SU-DHL-6 (cell line): ENCODE measurements around the gene MROH7.

Experiments used
- H2AFZ ChIP-seq: fragments of 200-600 bp; sonication (generic); 2 replicates; pipeline ENCODE4 v1.6.1; 2014; ENCODE audit warnings: low read depth, mild to moderate bottlenecking, moderate library complexity, mixed read lengths, antibody characterized with exemption, low read length; ENCODE audit not compliant: severe bottlenecking
- H3F3A ChIP-seq: fragments of 200-600 bp; shearing (Covaris generic); 2 replicates; pipeline ENCODE4 v1.6.0; 2016; ENCODE audit warnings: antibody characterized with exemption, mild to moderate bottlenecking; ENCODE audit not compliant: insufficient read depth
- H3K27ac ChIP-seq: fragments of 200-600 bp; sonication (generic); 2 replicates; pipeline ENCODE4 v1.5.1; 2016; ENCODE audit warnings: low read depth, mild to moderate bottlenecking, low read length, moderate library complexity, mixed read lengths
- H3K27me3 ChIP-seq: fragments of 200-600 bp; sonication (generic), shearing (Covaris generic); 2 replicates; pipeline ENCODE4 v1.6.0; 2014; ENCODE audit warnings: mild to moderate bottlenecking, low read length
- H3K36me3 ChIP-seq: fragments of 200-600 bp; sonication (generic); 2 replicates; pipeline ENCODE4 v1.6.1; 2014; ENCODE audit warnings: mild to moderate bottlenecking, low read length, mixed read lengths
- H3K4me2 ChIP-seq: fragments of 300-600, 200-600 bp; shearing (Covaris generic), sonication (generic); 2 replicates; pipeline ENCODE4 v1.6.0; 2014; ENCODE audit warnings: low read length, low read depth, mild to moderate bottlenecking; ENCODE audit not compliant: poor library complexity, severe bottlenecking
- H3K4me3 ChIP-seq: fragments of 200-600 bp; sonication (generic); 2 replicates; pipeline ENCODE4 v1.5.1; 2014; ENCODE audit warnings: antibody characterized with exemption, low read length, mild to moderate bottlenecking, mixed read lengths; ENCODE audit not compliant: insufficient read depth, poor library complexity, severe bottlenecking
- H3K79me2 ChIP-seq: fragments of 200-600 bp; sonication (generic); 2 replicates; pipeline ENCODE4 v1.6.1; 2014; ENCODE audit warnings: mild to moderate bottlenecking, low read length, moderate library complexity; ENCODE audit not compliant: insufficient read depth
- H3K9ac ChIP-seq: fragments of 200-600 bp; sonication (generic); 2 replicates; pipeline ENCODE4 v1.7.0; 2014; ENCODE audit warnings: mild to moderate bottlenecking, low read length
- H3K9me2 ChIP-seq: fragments of 200-600 bp; sonication (generic); replicated peaks from 2 replicates; pipeline ENCODE4 v1.6.1; 2014; ENCODE audit warnings: low read length; ENCODE audit not compliant: insufficient read depth
- H3K9me3 ChIP-seq: fragments of 200-600 bp; sonication (generic); 2 replicates; pipeline ENCODE4 v1.6.1; 2014; ENCODE audit warnings: low read length, mixed read lengths; ENCODE audit not compliant: insufficient read depth
- H4K20me1 ChIP-seq: fragments of 200-600 bp; sonication (generic); 2 replicates; pipeline ENCODE4 v1.6.1; 2014; ENCODE audit warnings: low read depth, mild to moderate bottlenecking, antibody characterized with exemption, low read length, moderate library complexity, mixed read lengths
- EZH2phosphoT487 ChIP-seq: fragments of 200-600 bp; sonication (generic), shearing (Covaris generic); conservative IDR thresholded peaks from 2 replicates; pipeline ENCODE4 v1.6.1; 2018; ENCODE audit warnings: mild to moderate bottlenecking, antibody characterized with exemption, low read length, moderate library complexity, mixed read lengths
- TF ChIP-seq, protein P1 (sequence below): fragments of 200-600 bp; sonication (generic); IDR thresholded peaks from one replicate; pipeline ENCODE4 v1.5.1; 2017; ENCODE audit warnings: antibody characterized with exemption, mild to moderate bottlenecking, low read length, moderate library complexity; ENCODE audit not compliant: insufficient read depth, poor library complexity, severe bottlenecking

The MROH7 gene

DNA sequence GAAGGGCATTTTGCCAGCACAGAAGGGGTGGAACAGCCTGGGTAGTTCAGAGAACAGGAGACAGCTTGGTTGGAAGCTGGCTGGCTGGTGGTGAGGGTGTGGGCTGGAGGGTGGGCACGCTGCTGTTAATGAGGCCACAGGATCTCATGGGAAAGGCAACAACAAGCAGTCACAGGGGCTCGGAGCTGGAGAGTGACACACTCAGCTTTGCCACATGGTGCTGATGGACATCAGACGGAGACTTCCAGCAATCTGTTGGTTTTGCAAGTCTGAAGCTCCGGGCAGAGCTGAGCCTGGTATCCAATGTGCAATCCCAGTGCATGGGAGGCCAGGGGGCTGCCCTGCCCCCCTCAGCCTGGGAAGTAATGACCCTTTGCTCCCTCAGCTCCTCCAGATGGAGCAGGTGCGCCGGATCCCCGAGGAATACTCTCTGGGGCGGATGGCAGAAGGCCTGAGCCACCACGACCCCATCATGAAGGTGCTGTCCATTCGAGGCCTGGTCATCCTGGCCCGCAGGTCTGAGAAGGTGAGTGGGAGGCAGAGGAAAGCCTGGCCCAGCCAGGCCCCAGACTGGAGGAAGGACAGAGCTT, 58.4 kb downstream of the MROH7 start:
- Histone ChIP-seq H3K36me3 (no peaks in the 10 kb centered on the region), H3K27me3 (no peaks in the 10 kb centered on the region), H4K20me1 (no peaks in the 10 kb centered on the region), H3K9ac (no peak overlapping the region), H3F3A (no peaks in the 10 kb centered on the region), H3K27ac (no peak overlapping the region), H3K4me3 (no peak overlapping the region), H3K9me3 (no peaks in the 10 kb centered on the region), H3K79me2 (no peaks in the 10 kb centered on the region), H2AFZ (no peak overlapping the region), H3K9me2 (no peaks in the 10 kb centered on the region), H3K4me2 (no peak overlapping the region)
- TF ChIP-seq, protein P1, sequence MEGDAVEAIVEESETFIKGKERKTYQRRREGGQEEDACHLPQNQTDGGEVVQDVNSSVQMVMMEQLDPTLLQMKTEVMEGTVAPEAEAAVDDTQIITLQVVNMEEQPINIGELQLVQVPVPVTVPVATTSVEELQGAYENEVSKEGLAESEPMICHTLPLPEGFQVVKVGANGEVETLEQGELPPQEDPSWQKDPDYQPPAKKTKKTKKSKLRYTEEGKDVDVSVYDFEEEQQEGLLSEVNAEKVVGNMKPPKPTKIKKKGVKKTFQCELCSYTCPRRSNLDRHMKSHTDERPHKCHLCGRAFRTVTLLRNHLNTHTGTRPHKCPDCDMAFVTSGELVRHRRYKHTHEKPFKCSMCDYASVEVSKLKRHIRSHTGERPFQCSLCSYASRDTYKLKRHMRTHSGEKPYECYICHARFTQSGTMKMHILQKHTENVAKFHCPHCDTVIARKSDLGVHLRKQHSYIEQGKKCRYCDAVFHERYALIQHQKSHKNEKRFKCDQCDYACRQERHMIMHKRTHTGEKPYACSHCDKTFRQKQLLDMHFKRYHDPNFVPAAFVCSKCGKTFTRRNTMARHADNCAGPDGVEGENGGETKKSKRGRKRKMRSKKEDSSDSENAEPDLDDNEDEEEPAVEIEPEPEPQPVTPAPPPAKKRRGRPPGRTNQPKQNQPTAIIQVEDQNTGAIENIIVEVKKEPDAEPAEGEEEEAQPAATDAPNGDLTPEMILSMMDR, result no peak
- TF ChIP-seq EZH2phosphoT487, result no peak

DNA sequence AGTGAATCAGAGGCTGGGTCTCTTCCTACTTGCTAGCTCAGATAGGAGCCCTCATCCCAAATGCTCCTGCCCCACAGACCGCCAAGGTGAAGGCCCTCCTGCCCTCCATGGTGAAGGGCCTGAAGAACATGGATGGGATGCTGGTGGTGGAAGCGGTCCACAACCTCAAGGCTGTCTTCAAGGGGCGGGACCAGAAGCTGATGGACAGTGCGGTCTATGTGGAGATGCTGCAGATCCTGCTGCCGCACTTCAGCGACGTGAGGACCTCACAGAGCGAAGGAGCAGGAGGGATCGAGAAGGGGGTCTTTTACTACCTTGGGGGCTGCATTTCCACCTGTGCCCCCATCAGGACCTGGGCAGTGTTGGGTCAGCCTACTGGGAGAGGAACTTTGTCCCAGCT, 59.5 kb downstream of the MROH7 start:
- H2AFZ ChIP-seq, result no peak overlapping the region
- H3K9me2 ChIP-seq, result no peaks in the 10 kb centered on the region
- H3K27me3 ChIP-seq, result no peaks in the 10 kb centered on the region
- no peak overlapping the region for H3K4me3 ChIP-seq
- H3K36me3 ChIP-seq, result no peaks in the 10 kb centered on the region
- no peaks in the 10 kb centered on the region for H3F3A ChIP-seq
- TF ChIP-seq, protein P1, result no peak
- TF ChIP-seq EZH2phosphoT487, result no peak
- H3K27ac ChIP-seq, result no peak overlapping the region
- no peak overlapping the region for H3K9ac ChIP-seq
- H3K4me2 ChIP-seq, result no peak overlapping the region
- H4K20me1 ChIP-seq, result no peaks in the 10 kb centered on the region
- H3K9me3 ChIP-seq, result no peaks in the 10 kb centered on the region
- no peaks in the 10 kb centered on the region for H3K79me2 ChIP-seq

DNA sequence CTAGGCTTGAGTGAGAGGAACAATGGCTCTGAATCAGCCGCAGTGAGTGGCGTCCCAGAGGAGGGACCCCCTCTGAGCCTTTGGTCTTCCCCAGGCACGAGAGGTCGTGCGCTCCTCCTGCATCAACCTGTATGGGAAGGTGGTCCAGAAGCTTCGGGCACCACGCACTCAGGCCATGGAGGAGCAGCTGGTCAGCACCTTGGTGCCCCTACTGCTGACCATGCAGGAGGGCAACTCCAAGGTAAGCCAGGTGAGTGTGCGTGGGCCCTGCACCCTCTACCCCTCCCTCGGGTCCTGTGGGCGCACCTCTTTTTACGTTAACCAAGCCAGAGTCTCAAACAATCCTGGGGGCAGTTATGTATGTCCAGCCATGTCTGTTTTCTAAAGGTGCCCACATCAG, 60.4 kb downstream of the MROH7 start:
- Histone ChIP-seq H3K9me3 (no peaks in the 10 kb centered on the region), H3K9me2 (no peaks in the 10 kb centered on the region), H3F3A (no peaks in the 10 kb centered on the region), H3K27ac (no peak overlapping the region), H3K4me2 (no peak overlapping the region), H4K20me1 (no peaks in the 10 kb centered on the region), H2AFZ (no peak overlapping the region), H3K36me3 (no peaks in the 10 kb centered on the region), H3K4me3 (no peak overlapping the region), H3K9ac (no peak overlapping the region), H3K79me2 (no peaks in the 10 kb centered on the region), H3K27me3 (no peaks in the 10 kb centered on the region)
- TF ChIP-seq, protein P1, result no peak
- TF ChIP-seq EZH2phosphoT487, result no peak
